Superior temporal gyrus (tissue), 1 donor: Measurements from ENCODE around the gene RPH3AL.
A peak's percentile ranks its signal among the peaks of the same experiment; 100 is the strongest.
"Not testable (repeated sequence)": the region's sequence is repeated elsewhere in the genome, so short reads cannot be mapped to it uniquely, and the experiment has no call there.

Experiments
- DNase-seq: peaks from one replicate; pipeline ENCODE4 v3.0.0-alpha.2; 2016; ENCODE audit errors: extremely low spot score

The RPH3AL gene

DNA sequence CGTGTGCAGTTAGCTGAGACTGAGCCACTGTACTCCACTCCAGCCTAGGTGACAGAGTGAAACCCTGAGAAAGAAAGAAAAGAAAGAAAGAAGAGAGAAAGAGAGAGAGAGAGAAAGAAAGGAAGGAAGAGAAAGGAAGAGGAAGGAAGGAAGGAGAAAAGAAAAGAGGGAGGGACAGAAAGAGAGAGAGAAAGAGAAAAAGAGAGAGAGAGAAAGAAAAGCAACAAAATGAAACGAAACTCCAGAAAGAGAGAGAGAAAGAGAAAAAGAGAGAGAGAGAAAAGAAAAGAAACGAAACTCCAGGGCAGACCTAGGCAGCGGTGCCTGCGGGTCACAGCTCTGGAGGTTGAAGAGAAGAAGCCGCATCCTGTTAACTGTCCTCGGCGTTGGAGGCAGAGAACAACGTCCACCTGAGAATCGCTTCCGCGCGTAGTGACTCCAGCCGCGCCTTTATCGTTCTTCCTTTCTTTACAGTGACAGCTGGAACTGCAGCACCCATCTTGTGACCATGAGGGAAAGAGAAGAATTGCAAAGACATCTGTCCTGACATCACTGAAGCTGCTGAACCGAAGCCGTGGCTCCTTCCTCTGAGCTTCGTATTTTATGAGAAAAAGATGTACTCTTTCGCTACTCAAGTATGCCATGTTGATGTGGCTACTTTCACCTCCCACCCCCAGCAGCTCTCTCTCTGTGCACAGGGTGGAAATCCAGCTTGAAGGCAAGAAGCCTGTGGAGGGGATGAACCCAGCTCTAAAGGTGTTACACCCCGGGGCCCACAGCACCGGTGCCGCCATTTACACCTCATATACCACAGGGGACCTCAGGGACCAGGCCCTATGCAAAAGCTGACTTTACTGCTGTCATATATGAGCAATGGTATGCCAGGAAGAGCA is 114.3 kb downstream of the RPH3AL start:
- no peak for DNase-seq

DNA sequence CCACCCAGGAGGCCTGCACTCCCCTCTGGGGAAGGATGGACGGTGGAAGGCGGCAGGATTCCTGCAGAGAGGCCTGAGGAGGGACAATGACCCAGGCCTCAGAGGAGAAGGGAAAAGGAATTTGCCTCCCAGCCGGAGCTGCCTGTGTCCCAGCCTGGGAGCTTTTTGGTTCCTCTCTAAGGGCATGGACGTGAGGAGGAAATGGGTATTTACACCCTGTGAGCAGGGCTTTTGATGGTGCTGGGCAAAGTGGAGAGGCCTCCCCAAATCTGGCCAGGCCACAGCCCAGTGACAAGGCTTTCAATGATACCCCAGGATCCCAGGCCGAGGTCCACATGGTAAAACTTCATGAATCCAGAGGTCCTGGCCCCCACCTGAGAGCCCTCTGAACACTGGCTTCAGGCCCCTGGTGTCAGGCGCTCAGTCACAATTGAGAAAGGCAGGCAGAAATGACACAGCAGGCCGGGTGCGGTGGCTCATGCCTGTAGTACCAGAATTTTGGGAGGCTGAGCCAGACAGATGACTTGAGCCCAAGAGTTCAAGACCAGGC is 115.1 kb downstream of the RPH3AL start:
- DNase-seq = no peak

DNA sequence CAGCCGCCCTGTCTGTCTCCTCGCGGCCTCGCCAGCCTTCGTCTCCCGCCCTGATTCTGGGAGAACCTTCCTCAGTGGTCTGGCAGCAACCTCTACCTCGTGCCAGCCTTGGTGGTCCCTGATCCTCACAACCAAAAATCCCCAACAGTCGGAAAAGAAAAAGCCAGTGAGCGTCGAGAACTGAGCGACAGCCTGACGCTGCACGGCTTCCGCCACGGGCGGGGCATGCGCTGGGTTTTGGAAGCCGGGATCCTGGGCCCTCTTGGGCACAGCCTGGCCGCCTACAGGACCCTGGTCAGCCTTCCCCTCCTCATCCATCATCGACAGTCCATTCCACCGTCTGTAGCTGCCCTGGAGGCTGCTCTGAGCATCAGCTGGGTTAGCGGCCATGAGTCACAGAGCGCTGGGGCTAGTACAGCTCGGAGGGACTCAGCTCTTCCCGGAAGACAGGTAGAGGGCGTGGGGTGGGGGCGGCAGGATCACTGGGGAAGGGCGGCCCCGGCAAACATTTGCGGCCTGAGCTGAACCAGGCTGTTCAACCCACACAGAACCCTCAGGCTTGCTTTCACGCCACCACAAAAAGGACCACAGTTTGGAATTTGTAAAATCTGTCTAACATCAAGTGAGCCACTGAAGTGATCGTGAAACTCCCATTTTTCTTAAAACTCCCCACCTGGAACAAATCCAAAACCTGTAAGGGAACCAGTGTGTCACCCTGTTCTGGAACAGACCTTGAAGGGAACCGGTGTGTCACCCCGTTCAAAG is 115.8 kb downstream of the RPH3AL start:
- no peak for DNase-seq

DNA sequence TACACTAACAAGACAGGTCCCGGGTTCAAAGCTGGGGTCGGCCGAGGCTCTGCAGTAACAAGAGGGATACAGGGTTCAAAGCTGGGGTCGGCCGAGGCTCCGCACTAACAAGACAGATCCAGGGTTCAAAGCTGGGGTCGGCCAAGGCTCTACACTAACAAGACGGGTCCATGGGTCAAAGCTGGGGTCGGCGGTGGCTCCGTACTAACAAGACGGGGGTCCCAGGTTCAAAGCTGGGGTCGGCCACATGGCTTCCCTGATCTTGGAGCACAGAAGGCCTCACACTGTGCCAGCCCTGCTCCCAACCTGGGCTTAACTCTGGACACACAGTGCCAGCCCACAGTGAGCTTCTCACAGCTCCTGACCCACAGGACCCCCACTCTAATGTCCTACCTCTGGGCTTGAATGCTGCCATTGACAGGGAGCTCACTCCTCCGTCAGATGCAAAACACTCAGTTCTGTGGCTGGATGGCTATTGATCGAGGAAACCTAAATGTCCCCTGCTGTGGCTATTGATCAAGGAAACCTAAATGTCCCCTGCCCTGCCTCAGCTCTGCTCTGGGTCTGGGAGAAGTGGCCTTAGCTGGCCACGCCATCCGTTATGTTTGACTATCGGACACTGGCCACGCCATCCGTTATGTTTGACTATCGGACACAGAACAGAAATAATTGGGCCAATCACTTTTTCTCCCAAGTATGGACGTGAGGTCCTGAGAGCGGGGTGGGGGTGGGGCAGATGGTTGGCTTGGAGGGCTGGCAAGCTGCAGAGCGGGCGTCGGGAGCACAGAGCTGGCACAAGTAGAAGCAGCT is 116.6 kb downstream of the RPH3AL start:
- DNase-seq = no peak

DNA sequence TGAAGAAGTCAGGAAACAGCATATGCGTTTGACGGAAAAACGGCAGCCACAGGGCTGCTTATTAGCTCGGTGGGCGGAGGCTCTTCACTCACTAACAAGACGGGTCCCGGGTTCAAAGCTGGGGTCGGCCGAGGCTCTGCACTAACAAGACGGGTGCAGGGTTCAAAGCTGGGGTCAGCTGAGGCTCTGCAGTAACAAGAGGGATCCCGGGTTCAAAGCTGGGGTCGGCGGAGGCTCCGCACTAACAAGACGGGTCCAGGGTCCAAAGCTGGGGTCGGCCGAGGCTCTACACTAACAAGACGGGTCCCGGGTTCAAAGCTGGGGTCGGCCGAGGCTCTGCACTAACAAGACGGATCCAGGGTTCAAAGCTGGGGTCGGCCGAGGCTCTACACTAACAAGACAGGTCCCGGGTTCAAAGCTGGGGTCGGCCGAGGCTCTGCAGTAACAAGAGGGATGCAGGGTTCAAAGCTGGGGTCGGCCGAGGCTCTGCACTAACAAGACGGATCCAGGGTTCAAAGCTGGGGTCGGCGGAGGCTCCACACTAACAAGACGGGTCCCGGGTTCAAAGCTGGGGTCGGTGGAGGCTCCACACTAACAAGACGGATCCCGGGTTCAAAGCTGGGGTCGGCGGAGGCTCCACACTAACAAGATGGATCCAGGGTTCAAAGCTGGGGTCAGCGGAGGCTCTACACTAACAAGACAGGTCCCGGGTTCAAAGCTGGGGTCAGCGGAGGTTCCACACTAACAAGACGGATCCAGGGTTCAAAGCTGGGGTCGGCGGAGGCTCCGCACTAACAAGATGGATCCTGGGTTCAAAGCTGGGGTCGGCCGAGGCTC is 117.4 kb downstream of the RPH3AL start:
- not testable (repeated sequence) for DNase-seq

DNA sequence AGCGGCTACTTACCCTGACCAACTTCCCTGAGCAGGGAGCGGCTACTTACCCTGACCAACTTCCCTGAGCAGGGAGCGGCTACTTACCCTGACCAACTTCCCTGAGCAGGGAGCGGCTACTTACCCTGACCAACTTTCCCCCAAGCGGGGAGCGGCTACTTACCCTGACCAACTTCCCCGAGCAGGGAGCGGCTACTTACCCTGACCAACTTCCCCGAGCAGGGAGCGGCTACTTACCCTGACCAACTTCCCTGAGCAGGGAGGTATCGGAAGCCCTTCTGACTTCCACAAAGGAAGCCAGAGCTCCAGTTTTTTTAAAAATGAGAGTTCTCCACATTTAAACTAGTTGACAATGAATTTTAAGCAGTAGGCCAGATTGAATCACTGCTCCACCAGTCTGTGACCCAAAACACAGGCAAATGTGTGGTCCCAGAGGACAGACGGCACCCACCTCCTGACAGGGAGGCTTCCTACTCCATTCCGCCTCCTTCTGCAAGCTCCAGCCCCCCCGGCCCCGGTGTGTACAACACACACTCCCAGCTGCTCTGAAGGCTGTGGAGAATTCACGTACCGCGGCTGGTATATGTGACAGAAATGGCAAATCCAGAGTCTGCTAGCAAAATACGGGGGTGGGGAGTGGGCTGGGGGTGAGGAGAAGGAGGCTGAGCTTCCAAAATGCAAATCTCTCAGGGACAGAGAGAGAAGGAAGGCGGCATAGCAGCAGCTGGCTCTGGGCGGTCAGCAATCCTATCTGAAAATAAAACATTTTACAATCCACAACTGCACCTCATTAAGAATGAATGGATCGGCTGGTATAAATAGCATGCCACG is 118.2 kb downstream of the RPH3AL start:
- peak; percentile 45 for DNase-seq

DNA sequence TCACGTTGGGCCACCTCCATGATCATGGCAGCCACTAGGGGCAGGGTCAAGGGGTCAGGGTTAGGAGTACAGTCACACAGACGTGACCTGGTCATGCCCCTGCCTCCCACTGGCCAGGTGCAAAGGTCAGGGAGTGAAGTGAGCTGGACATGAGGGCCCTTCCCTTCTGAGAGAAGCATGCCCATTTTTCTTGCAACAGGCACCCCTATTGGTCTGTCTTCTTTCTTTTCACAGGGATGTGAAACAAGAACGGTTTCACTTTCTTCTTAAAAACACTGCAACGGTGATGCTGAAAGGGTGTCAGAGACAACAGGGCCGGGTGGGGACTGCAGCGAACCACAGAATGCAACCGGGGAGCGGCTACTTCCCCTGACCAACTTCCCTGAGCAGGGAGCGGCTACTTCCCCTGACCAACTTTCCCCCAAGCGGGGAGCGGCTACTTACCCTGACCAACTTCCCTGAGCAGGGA is 119.1 kb downstream of the RPH3AL start:
- no peak for DNase-seq

DNA sequence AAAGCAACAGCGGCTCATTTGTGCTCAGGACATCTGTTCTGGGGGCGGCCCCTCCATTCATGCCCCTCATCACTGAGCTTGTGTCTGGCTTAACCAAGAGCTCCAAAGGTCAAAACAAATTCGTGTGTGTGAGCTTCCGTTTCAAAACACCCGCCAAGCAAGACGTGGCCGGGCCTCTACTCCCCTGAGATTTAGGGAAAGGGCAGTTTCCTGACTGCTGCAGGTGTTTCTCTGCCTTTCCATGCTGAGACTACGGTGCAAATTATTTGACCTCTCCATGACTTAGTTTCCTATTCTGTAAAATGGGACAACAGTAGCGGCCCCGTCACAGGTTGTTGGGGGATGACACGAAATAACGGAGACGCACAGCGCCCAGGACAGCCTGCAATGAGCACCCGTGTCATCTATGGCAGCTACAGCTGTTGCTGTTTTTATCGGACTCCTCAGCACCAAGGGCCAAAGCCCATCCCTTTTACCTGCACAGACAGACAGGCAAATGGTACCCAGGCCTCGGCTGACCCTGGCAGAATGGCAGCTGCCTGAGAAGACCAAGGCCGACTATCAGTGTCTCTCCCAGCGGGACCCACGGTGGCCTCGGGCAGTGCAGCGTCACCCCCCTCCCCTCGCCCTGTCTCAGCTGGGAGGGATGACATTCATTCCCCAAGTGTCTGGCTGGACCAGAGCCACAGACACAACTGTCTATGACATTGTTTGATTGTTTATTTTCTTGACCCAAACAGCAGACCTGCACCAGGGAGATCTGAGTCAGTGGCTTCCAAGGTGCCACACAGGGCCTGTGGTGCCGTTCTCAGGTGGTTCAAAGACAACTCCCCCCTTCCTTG is 120.4 kb downstream of the RPH3AL start:
- DNase-seq = no peak

DNA sequence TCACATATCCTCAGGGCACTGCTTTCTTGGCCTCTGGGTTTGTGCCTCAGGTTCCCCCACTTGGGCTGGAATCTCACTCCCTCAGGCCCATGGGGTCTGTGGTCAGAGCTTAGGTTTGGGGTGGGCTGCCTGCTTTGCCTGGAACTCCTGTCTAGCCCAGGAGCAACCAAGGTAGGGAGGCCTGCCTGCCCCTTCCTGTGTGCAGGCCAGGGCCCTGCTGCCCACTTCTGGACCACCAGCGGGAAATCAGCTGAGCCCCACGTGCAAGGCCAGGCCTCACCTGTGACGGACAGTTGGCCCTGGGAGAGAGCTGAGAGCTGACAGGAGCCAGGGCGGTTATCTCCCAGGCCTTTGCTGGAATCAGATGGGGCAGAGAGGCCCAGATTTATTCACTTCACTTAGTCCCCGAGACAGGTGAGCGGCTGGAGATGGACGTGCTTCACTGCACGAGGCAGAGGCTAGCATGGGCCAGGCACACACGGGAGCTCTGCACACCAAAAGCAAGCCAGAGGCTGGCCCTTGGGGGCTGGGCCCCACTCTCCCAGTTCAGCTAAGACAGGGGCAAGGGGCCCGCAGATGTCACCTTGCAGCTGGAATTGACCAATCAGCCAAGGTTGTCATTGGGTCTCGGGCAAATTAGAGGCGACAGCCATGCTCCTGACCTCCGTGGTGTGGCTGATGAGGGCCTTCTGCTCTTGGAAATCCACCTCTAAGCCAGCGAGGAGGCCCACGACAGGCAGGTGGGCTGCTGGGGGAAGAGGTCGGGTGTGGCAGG is 121.2 kb downstream of the RPH3AL start:
- no peak for DNase-seq

DNA sequence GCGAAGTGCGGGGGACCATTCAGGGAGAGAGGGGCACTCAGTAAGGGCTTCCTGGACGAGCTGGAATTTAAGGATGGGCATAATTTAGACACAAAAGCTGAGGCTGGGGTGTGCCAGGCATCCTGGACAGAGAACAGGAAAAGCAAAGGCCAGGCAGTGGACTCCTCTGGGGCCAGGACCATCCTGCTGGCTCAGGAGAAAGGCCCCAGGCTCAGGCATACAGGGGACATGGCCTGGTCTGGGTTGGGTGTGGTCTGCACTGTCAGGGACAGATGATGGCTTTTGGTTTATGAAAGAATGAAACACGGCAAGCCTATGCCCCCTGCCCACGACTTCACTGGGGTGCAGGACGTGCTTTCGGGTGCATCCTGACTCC is 122.2 kb downstream of the RPH3AL start:
- DNase-seq = no peak

DNA sequence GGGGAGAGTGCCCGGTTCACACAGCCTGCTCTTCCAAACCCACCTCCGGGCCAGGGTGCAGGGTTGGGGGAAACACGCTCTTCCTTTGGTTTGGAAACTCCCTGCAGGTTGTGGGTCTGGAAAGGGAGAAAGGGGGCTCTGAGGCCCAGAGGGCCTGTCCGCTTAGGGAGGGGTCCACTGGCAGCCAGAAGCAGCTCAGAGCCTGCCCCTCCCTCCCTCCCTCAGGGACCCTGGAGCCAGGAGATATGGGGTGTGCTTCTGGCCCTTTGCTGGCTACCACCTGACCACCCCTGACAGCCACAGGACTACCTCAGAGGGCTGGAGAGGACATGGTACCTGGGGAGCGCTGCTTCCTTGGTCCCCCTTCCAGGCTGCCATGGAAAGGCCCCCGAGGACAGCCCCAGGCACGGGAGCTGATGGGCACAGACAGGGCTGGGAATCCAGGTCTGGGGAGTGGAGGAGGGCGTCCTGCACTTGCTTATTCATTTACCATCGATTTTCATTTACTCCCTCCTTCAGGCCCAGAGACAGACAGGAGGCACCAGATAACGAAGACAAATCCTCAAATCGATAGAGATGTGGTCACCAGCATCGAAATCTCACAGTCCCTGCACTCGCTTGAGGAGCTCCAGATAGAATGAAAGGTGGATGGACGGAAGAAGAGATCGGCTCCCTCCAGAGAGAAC is 122.8 kb downstream of the RPH3AL start:
- DNase-seq = no peak

DNA sequence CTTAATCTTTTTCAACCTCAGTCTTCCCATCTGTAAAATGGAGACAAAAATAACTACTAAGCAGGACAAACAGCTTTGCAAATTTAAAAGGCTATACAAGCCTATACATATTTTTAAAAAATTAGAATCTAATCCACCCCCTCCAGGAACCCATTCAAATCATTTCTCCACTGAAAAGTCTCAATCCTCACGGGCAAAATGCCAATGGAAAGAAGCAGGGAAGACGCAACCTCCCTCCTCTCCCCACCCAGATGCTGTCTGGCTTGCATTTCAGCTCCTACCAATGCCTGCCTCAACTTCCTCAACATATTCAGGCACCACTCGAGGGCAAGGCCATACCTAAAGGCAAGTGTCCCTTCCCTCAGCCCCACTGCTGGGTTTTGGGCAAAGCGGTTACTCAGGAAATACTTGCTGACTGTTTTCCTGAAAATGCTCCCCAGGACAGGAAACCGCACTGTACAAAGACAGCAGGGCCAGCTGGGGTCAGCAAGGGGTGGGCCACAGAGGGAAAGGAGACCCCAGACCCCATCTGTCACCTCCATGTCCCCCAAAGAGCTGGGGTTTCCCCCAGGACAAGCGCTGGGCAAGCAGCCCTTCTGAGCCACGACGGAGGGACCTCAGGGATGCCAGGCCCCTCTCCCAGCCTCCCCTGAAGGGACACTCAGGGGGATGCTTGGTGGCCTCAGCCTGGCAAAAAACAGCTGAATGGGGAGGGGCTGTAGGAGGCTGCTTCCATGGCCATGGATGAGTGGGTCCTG is 123.5 kb downstream of the RPH3AL start:
- DNase-seq = no peak

DNA sequence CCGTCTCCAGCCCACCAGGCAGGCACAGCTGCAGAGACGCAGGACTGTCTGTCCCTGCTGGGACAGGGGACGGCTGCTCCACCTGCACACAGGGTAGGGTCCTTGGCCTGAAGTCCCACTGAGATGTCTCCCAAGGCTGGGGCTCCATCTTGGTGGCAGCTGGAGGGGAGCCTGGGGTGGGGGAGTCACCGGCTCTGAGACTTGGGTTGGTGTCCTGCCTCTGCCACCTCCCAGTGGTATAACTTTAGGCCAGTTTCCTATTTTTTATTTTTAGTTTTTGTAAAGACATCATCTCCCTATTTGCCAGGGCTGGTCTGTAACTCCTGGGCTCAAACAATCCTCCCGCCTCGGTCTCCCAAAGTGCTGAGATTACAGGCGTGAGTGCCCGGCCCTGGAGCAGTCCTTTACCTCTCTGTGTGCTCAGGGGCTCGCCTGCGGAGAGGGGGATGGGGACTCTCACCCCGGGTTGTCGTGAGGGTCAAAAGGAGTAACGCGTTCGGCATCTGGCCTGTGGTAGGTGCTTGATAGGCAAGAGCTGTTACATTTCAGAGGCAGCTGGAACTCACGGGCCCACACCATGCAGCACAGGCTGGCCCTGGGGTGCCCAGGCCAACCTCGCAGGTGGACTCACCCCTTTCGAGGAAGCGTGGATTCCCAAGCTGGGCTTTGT is 124.5 kb downstream of the RPH3AL start:
- no peak for DNase-seq

DNA sequence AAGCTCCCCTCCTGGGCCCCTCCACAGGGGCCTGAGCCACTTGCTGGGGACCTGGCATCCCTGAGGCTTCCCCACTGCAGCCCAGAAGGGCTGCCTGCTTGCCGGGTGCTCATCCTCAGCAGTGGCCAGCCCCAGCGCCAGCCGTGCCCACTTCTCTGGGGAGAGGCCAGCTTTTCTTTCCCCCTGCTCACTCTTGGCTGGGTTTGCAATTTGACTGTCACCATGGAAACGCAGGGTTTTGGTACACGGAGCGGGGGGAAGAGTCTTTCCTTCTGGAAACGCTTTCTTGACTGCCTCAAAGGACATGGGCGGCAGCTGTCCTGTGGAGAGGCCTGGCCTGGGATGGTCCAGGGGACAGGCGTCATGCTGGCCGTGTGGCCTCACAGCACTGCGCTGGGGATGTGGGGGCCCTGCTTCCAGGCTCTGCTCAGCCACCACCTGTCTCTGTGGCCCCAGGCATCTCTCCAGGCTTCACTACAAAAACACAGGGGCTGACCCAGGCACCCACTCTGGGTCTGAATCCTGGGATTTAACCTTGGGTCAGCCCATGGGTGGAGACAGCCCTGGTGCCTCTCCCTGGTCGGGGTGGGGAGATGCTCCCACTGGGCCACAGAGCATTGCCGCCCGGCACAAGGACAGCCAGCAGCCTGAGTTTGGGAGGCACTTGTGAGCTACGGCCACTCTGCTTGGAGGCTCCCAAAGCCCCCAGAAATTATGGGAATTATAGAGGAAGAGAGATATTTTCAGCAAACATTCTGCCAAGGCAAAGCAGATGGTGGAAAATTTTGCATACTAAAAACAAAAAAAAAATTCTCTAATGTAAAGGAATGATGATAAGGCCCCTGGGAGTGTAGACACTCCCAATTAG is 125.3 kb downstream of the RPH3AL start:
- DNase-seq = peak; percentile 66
